Measurements from ENCODE around the gene XYLT1.

- no peak for TF ChIP-seq CTCF (IDR thresholded peaks at IDR 0.05)
- TF ChIP-seq POLR2AphosphoS5 (IDR thresholded peaks at IDR 0.05; ENCODE audit: insufficient read depth in 1 of 2, low read depth in 1 of 2) = no peak
- no peak for TF ChIP-seq POLR2A (IDR thresholded peaks at IDR 0.05)
These were observed 311.1 kb downstream of the XYLT1 start for GRCh38 chr16:17159617-17160016.

Data from vagina (tissue), 2 donors.